ENCODE results near the gene THSD7A.

- TF ChIP-seq EZH2 (IDR thresholded peaks at IDR 0.05; ENCODE audit: low read length) (no peak), CTCF (optimal IDR thresholded peaks at IDR 0.05 in 1 of 3, IDR thresholded peaks at IDR 0.05 in 1 of 3, conservative IDR thresholded peaks at IDR 0.05 in 1 of 3; ENCODE audit: extremely low read depth in 1 of 3, insufficient read depth in 2 of 3, low read length in 3 of 3) (no peak)
These were observed 486.4 kb downstream of the THSD7A start for GRCh38 chr7:11345621-11346020.

All from keratinocyte (primary cell).